Measurements from ENCODE around the gene MYL9. TPM values are rescaled to one million over a fixed set of nuclear protein-coding genes. Genes with fewer than 3 reads are reported as not detected.

Gene MYL9
- total and polyA plus RNA-seq, 3 experiments from 2014 or later: not detected

- H3K9me3 ChIP-seq (ENCODE audit: low read length): no peaks in the 10 kb centered on the region
- ChIA-PET POLR2A (interaction anchor here (0.5 to 3.7 kb wide), 14 partner anchors 8 to 606 kb away, joined by 3 to 49 read pairs (median 4); partner anchors contain the start of genes DSN1, MROH8, RAB5IF and RPN2), CTCF (interaction anchor here (0.5 to 4.2 kb wide), 10 partner anchors 11 to 181 kb away, joined by 3 to 42 read pairs (median 6); partner anchors contain the start of gene RAB5IF)
- peaks cover 0 to 14% (median 0%) of the 10 kb centered on the region in 3 donors for H3K36me3 Mint-ChIP-seq
- no peaks in the 10 kb centered on the region for H3K36me3 ChIP-seq (ENCODE audit: insufficient read depth, low read length)
- peak within 1 kb of the TSS; percentile 66 for H3K4me3 ChIP-seq (ENCODE audit: low read length)
- H3K27me3 Mint-ChIP-seq: peaks cover 0 to 3% of the 10 kb centered on the region in 2 donors
- no peaks in the 10 kb centered on the region for H3K27me3 ChIP-seq (ENCODE audit: insufficient read depth, low read length, poor library complexity, severe bottlenecking)
- peak within 1 kb of the TSS; percentile 97 to 100 (median 98) for H3K27ac Mint-ChIP-seq
- H3K4me1 ChIP-seq (ENCODE audit: insufficient read depth, low read length): peaks cover 33% of the 10 kb centered on the region
- H3K27ac ChIP-seq (ENCODE audit: low read depth, low read length): peak within 1 kb of the TSS; percentile 91
- H3K4me1 Mint-ChIP-seq: peaks cover 30 to 40% (median 37%) of the 10 kb centered on the region in 3 donors
- DNase-seq: peak; percentile 85 to 96 (median 93)
- H3K9me3 Mint-ChIP-seq: no peaks in the 10 kb centered on the region
- peak within 1 kb of the TSS; percentile 90 to 96 (median 93) for H3K4me3 Mint-ChIP-seq
Observed at GRCh38 chr20:36573103-36573797, 31.9 kb downstream of the MYL9 start, which contains the start of gene TGIF2. TGIF2 (plus strand) TSS chr20:36573597; CDS start chr20:36578775, 5,178 bp downstream.

DNA sequence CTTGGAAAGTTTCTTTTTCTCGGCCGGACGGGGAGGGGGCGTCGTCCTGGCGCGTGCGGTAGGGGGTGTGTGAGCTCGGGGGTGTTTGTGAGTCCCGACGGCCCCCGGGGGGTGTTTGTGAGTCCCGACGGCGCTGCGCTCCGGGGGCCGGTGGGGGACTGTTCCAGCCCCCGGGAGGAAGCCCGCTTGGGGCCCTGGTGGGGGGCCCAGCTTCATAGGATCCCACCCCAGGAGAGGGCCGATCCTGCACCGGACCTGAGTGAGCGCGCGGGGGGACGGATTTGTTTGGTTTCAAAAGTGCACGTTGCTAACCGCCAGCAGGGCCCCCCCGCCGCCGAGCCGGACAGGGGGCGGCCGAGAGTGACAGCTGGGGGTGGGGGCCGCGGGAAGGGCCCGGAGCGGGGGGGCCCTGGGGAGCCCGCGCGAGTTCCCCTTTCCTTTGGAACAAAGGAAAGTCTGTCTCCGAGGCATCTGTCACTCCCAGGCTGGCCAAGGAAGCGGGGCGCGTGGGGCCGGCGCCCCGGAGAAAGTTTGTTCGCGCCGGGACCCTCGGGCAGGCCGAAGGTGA is 32.6 kb downstream of the MYL9 start:
- no peaks in the 10 kb centered on the region for H3K9me3 Mint-ChIP-seq

GRCh38 chr20:36574366-36575135 is 33.2 kb downstream of the MYL9 start:
- peaks cover 30 to 40% (median 37%) of the 10 kb centered on the region in 3 donors for H3K4me1 Mint-ChIP-seq

More for the DNA sequence above, 32.6 kb downstream of the MYL9 start:
- Histone ChIP-seq H3K36me3 (ENCODE audit: insufficient read depth, low read length) (peaks cover 6% of the 10 kb centered on the region), H3K4me1 (ENCODE audit: insufficient read depth, low read length) (peaks cover 33% of the 10 kb centered on the region), H3K9me3 (ENCODE audit: low read length) (no peaks in the 10 kb centered on the region), H3K4me3 (ENCODE audit: low read length) (peak overlapping the region; percentile 60), H3K27ac (ENCODE audit: low read depth, low read length) (peak overlapping the region; percentile 91), H3K27me3 (ENCODE audit: insufficient read depth, low read length, poor library complexity, severe bottlenecking) (no peaks in the 10 kb centered on the region)
- Mint-ChIP-seq H3K27me3 (peaks cover 0 to 3% of the 10 kb centered on the region in 2 donors), H3K4me3 (peak overlapping the region; percentile 50 to 93 (median 90)), H3K36me3 (peaks cover 0 to 19% (median 0%) of the 10 kb centered on the region in 3 donors), H3K4me1 (peaks cover 30 to 40% (median 37%) of the 10 kb centered on the region in 3 donors), H3K27ac (peak overlapping the region in 6 of 8 donors; percentile 32 to 92 (median 77))
- ChIA-PET POLR2A (interaction anchor here (0.6 to 3.7 kb wide), 12 partner anchors 9 to 605 kb away, joined by 3 to 49 read pairs (median 4); partner anchors contain the start of genes DSN1, MROH8, RAB5IF and RPN2), CTCF (interaction anchor here (1.1 to 4.2 kb wide), 8 partner anchors 11 to 181 kb away, joined by 3 to 42 read pairs (median 6); partner anchors contain the start of gene RAB5IF)
- DNase-seq: peak in 4 of 5 donors; percentile 29 to 67 (median 35)

DNA sequence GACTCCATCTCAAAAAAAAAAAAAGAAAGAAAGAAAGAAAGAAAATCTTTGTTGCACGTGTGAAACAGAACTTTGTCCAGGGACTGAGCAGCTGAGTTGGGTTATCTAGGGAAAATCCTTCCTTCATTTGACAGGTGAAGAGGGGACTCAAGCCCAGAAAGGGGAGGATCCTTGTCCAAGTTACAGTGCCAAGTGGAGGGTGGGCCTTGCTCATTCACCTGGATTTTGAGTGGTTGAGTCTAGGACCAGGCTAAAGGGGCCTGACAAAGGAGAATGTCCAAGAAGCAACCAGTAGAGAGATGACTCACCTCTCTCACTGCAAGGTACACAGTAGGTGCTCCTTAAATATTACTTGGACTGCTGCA is 34.7 kb downstream of the MYL9 start:
- Histone ChIP-seq H3K4me1 (ENCODE audit: insufficient read depth, low read length) (peaks cover 33% of the 10 kb centered on the region), H3K27ac (ENCODE audit: low read depth, low read length) (no peak overlapping the region), H3K9me3 (ENCODE audit: low read length) (no peaks in the 10 kb centered on the region), H3K36me3 (ENCODE audit: insufficient read depth, low read length) (peaks cover 21% of the 10 kb centered on the region), H3K4me3 (ENCODE audit: low read length) (no peak overlapping the region), H3K27me3 (ENCODE audit: insufficient read depth, low read length, poor library complexity, severe bottlenecking) (no peaks in the 10 kb centered on the region)
- Mint-ChIP-seq H3K9me3 (no peaks in the 10 kb centered on the region), H3K4me3 (peak overlapping the region; percentile 9 to 96 (median 82)), H3K27ac (peak overlapping the region; percentile 17 to 97 (median 87)), H3K36me3 (peaks cover 0 to 36% (median 9%) of the 10 kb centered on the region in 3 donors), H3K27me3 (peaks cover 0 to 3% of the 10 kb centered on the region in 2 donors), H3K4me1 (peaks cover 33 to 44% (median 42%) of the 10 kb centered on the region in 3 donors)
- no peak for DNase-seq
- POLR2A ChIA-PET: interaction anchor here (0.6 to 2.1 kb wide), 4 partner anchors 11 to 30 kb away, joined by 3 to 17 read pairs (median 9); partner anchors contain the start of gene RAB5IF
- CTCF ChIA-PET: interaction anchor here (1.2 to 4.2 kb wide), 5 partner anchors 13 to 29 kb away, joined by 3 to 42 read pairs (median 6); partner anchors contain the start of gene RAB5IF

More at GRCh38 chr20:36574366-36575135, 33.2 kb downstream of the MYL9 start:
- Mint-ChIP-seq H3K36me3 (peaks cover 0 to 25% (median 3%) of the 10 kb centered on the region in 3 donors), H3K27me3 (peaks cover 0 to 3% of the 10 kb centered on the region in 2 donors), H3K27ac (peak overlapping the region; percentile 81 to 98 (median 96)), H3K4me3 (peak overlapping the region; percentile 82 to 96 (median 93)), H3K9me3 (no peaks in the 10 kb centered on the region)
- Histone ChIP-seq H3K27me3 (ENCODE audit: insufficient read depth, low read length, poor library complexity, severe bottlenecking) (no peaks in the 10 kb centered on the region), H3K27ac (ENCODE audit: low read depth, low read length) (peak overlapping the region; percentile 91), H3K4me1 (ENCODE audit: insufficient read depth, low read length) (peaks cover 33% of the 10 kb centered on the region), H3K4me3 (ENCODE audit: low read length) (peak overlapping the region; percentile 66), H3K36me3 (ENCODE audit: insufficient read depth, low read length) (peaks cover 10% of the 10 kb centered on the region), H3K9me3 (ENCODE audit: low read length) (no peaks in the 10 kb centered on the region)
- POLR2A ChIA-PET: interaction anchor here (1.5 to 3.7 kb wide), 6 partner anchors 11 to 71 kb away, joined by 5 to 49 read pairs (median 14); partner anchors contain the start of genes RAB5IF and SLA2
- CTCF ChIA-PET: interaction anchor here (0.8 to 4.2 kb wide), 8 partner anchors 10 to 30 kb away, joined by 3 to 42 read pairs (median 6); partner anchors contain the start of gene RAB5IF
- peak; percentile 35 to 70 (median 57) for DNase-seq

DNA sequence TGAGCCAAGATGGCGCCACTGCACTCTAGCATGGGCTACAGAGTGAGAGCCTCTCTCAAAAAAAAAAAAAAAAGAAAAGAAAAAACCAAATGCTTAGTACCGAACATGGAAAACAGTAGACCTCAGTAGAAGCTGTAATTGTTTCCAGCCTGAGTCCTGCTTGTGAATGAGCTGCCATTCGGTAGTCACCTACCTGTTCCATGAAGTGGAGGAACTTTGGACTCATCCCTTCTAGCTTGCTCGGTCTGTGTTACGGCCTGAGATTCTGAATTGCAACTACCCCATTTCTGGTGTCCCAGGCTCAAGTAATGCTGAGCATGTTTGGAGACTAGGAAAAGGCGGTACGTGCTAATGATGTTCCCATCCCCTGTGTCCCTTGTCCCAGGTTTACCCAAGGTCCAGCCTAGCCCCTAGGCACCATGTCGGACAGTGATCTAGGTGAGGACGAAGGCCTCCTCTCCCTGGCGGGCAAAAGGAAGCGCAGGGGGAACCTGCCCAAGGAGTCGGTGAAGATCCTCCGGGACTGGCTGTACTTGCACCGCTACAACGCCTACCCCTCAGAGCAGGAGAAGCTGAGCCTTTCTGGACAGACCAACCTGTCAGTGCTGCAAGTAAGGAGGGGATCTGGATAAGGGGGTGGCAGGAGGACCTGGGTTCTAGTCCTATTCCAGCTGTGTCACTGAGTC is 37.2 kb downstream of the MYL9 start:
- no peaks in the 10 kb centered on the region for H3K27me3 ChIP-seq (ENCODE audit: insufficient read depth, low read length, poor library complexity, severe bottlenecking)
- no peaks in the 10 kb centered on the region for H3K9me3 ChIP-seq (ENCODE audit: low read length)
- Mint-ChIP-seq H3K4me3 (no peak overlapping the region), H3K9me3 (no peaks in the 10 kb centered on the region), H3K27ac (peak overlapping the region in 4 of 8 donors; percentile 6 to 68 (median 24)), H3K36me3 (peaks cover 0 to 51% (median 13%) of the 10 kb centered on the region in 3 donors), H3K27me3 (peaks cover 0 to 3% of the 10 kb centered on the region in 2 donors), H3K4me1 (peaks cover 28 to 38% (median 34%) of the 10 kb centered on the region in 3 donors)
- peaks cover 27% of the 10 kb centered on the region for H3K4me1 ChIP-seq (ENCODE audit: insufficient read depth, low read length)
- ChIA-PET CTCF (interaction anchor here (3.9 kb wide), 1 partner anchor 26 kb away, joined by 12 read pairs; the partner anchor contains the start of gene RAB5IF), POLR2A (interaction anchor here (0.5 to 1.6 kb wide), 3 partner anchors 17 to 609 kb away, joined by 4 to 5 read pairs (median 5); no protein-coding TSS in a partner anchor)
- no peak for DNase-seq
- H3K36me3 ChIP-seq (ENCODE audit: insufficient read depth, low read length): peaks cover 25% of the 10 kb centered on the region
- no peak overlapping the region for H3K4me3 ChIP-seq (ENCODE audit: low read length)
- no peak overlapping the region for H3K27ac ChIP-seq (ENCODE audit: low read depth, low read length)

- Mint-ChIP-seq H3K4me3 (peak overlapping the region in 1 of 7 donors; percentile 75), H3K27ac (peak overlapping the region in 6 of 8 donors; percentile 34 to 83 (median 67)), H3K27me3 (no peaks in the 10 kb centered on the region), H3K36me3 (peaks cover 0 to 51% (median 13%) of the 10 kb centered on the region in 3 donors), H3K4me1 (peaks cover 23 to 36% (median 28%) of the 10 kb centered on the region in 3 donors), H3K9me3 (no peaks in the 10 kb centered on the region)
- DNase-seq: no peak
- Histone ChIP-seq H3K27me3 (ENCODE audit: insufficient read depth, low read length, poor library complexity, severe bottlenecking) (no peaks in the 10 kb centered on the region), H3K36me3 (ENCODE audit: insufficient read depth, low read length) (peaks cover 25% of the 10 kb centered on the region), H3K4me1 (ENCODE audit: insufficient read depth, low read length) (peaks cover 24% of the 10 kb centered on the region), H3K27ac (ENCODE audit: low read depth, low read length) (no peak overlapping the region), H3K9me3 (ENCODE audit: low read length) (no peaks in the 10 kb centered on the region), H3K4me3 (ENCODE audit: low read length) (no peak overlapping the region)
- ChIA-PET CTCF (interaction anchor here (0.6 to 3.9 kb wide), 2 partner anchors 25 to 1550 kb away, joined by 3 to 12 read pairs; partner anchors contain the start of gene RAB5IF), POLR2A (no interaction called here)
Observed at GRCh38 chr20:36579996-36580545, 38.8 kb downstream of the MYL9 start.
